ENCODE data around the gene RSL1D1. TPM values are rescaled to one million over a fixed set of nuclear protein-coding genes. Genes with fewer than 3 reads are reported as not detected.

RSL1D1 gene
- polyA plus RNA-seq, 1 donor from 2014 or later, result 61.2 TPM

GRCh38 chr16:11833951-11834695, 17.2 kb downstream of the RSL1D1 start:
- TF ChIP-seq RAD21 (conservative IDR thresholded peaks at IDR 0.05) (no peak), TAF1 (IDR thresholded peaks at IDR 0.05; ENCODE audit: low read depth) (no peak), SMC3 (conservative IDR thresholded peaks at IDR 0.05; ENCODE audit: poor library complexity) (no peak), MXI1 (conservative IDR thresholded peaks at IDR 0.05; ENCODE audit: poor library complexity, severe bottlenecking) (no peak), CTCF (IDR thresholded peaks at IDR 0.05; ENCODE audit: poor library complexity, severe bottlenecking) (no peak), EP300 (conservative IDR thresholded peaks at IDR 0.05; ENCODE audit: poor library complexity, severe bottlenecking) (no peak), EZH2 (IDR thresholded peaks at IDR 0.05; ENCODE audit: borderline replicate concordance, insufficient read depth, low read length, poor library complexity, severe bottlenecking) (no peak), REST (IDR thresholded peaks at IDR 0.05; ENCODE audit: borderline replicate concordance) (no peak), POLR2AphosphoS5 (IDR thresholded peaks at IDR 0.05) (no peak)
- no peaks in the 10 kb centered on the region for H3K9me3 ChIP-seq (ENCODE audit: low read length)

GRCh38 chr16:11828696-11829095, 22.6 kb downstream of the RSL1D1 start:
- no peaks in the 10 kb centered on the region for H3K27me3 ChIP-seq (ENCODE audit: insufficient read depth, low read depth, low read length)
- H3K4me3 ChIP-seq (ENCODE audit: low read length), result no peak overlapping the region
- no peaks in the 10 kb centered on the region for H3K9me3 ChIP-seq (ENCODE audit: low read length)
- no peaks in the 10 kb centered on the region for H3K9me2 ChIP-seq (ENCODE audit: insufficient read depth, low read length)
- TF ChIP-seq EZH2 (IDR thresholded peaks at IDR 0.05; ENCODE audit: borderline replicate concordance, insufficient read depth, low read length, poor library complexity, severe bottlenecking), result no peak
- no peak for TF ChIP-seq TAF1 (IDR thresholded peaks at IDR 0.05; ENCODE audit: low read depth)
- no peak for TF ChIP-seq CTCF (IDR thresholded peaks at IDR 0.05; ENCODE audit: poor library complexity, severe bottlenecking)
- TF ChIP-seq MXI1 (conservative IDR thresholded peaks at IDR 0.05; ENCODE audit: poor library complexity, severe bottlenecking), result no peak
- TF ChIP-seq REST (IDR thresholded peaks at IDR 0.05; ENCODE audit: borderline replicate concordance), result no peak
- TF ChIP-seq SMC3 (conservative IDR thresholded peaks at IDR 0.05; ENCODE audit: poor library complexity), result no peak
- no peak for TF ChIP-seq POLR2AphosphoS5 (IDR thresholded peaks at IDR 0.05)
- no peak for TF ChIP-seq EP300 (conservative IDR thresholded peaks at IDR 0.05; ENCODE audit: poor library complexity, severe bottlenecking)
- TF ChIP-seq RAD21 (conservative IDR thresholded peaks at IDR 0.05), result no peak
- H3F3A ChIP-seq (ENCODE audit: insufficient read depth, low read length, poor library complexity, severe bottlenecking), result no peaks in the 10 kb centered on the region
- no peak overlapping the region for H3K27ac ChIP-seq (ENCODE audit: low read length)
- H3K9ac ChIP-seq (ENCODE audit: low read length), result no peak overlapping the region
- H3K4me2 ChIP-seq (ENCODE audit: low read length), result no peak overlapping the region
- no peak overlapping the region for H2AFZ ChIP-seq (ENCODE audit: low read depth, low read length)
- H3K79me2 ChIP-seq (replicated peaks; ENCODE audit: insufficient read depth, low read length), result no peaks in the 10 kb centered on the region
- H3K36me3 ChIP-seq (ENCODE audit: insufficient read depth, low read length), result no peaks in the 10 kb centered on the region
- no peaks in the 10 kb centered on the region for H4K20me1 ChIP-seq (ENCODE audit: insufficient read depth)

More at GRCh38 chr16:11833951-11834695, 17.2 kb downstream of the RSL1D1 start:
- no peak overlapping the region for H2AFZ ChIP-seq (ENCODE audit: low read depth, low read length)
- no peaks in the 10 kb centered on the region for H3K27me3 ChIP-seq (ENCODE audit: insufficient read depth, low read depth, low read length)
- no peak overlapping the region for H3K9ac ChIP-seq (ENCODE audit: low read length)
- H3F3A ChIP-seq (ENCODE audit: insufficient read depth, low read length, poor library complexity, severe bottlenecking), result no peaks in the 10 kb centered on the region
- no peaks in the 10 kb centered on the region for H3K36me3 ChIP-seq (ENCODE audit: insufficient read depth, low read length)
- H3K4me2 ChIP-seq (ENCODE audit: low read length), result no peak overlapping the region
- H3K79me2 ChIP-seq (replicated peaks; ENCODE audit: insufficient read depth, low read length), result no peaks in the 10 kb centered on the region
- no peaks in the 10 kb centered on the region for H3K9me2 ChIP-seq (ENCODE audit: insufficient read depth, low read length)
- H3K27ac ChIP-seq (ENCODE audit: low read length), result no peak overlapping the region
- H3K4me3 ChIP-seq (ENCODE audit: low read length), result no peak overlapping the region
- no peaks in the 10 kb centered on the region for H4K20me1 ChIP-seq (ENCODE audit: insufficient read depth)
